ENCODE results near the gene NAA25. TPM values are rescaled to one million over a fixed set of nuclear protein-coding genes. Genes with fewer than 3 reads are reported as not detected.

Gene NAA25
- total RNA-seq, 1 donor from 2014 or later, result 22.9 TPM

DNA sequence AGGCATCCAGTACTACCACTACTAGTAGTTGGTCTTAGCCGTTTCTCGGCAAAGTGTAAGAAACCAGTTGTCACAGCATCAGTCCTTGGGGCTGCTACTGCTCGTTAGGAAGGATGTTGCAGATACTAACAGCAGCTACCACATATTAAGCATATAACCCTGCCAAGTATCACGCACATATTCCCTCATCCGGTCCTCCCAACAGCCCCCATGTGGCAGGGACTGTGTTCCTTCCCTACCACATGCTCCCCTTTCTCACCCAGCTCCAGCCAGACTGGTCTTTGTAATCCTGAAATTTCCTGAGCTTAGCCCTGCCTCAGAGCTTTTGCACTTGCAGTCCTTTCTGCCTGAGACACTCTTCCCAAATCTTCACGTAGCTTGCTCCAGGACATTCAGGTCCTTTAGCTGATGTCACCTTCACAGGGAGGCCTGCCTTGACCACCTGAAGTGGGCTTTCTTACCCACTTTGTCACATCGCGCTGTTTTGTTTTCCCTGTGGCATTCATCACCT is 87.6 kb downstream of the NAA25 start:
- Histone ChIP-seq H3K36me3 (ENCODE audit: control insufficient read depth, insufficient read depth, low read length) (peaks cover 13% of the 10 kb centered on the region), H3K4me3 (ENCODE audit: low read depth, low read length) (no peak overlapping the region), H3K27me3 (ENCODE audit: control insufficient read depth, insufficient read depth, low read length) (no peaks in the 10 kb centered on the region)
- TF ChIP-seq, protein P1, sequence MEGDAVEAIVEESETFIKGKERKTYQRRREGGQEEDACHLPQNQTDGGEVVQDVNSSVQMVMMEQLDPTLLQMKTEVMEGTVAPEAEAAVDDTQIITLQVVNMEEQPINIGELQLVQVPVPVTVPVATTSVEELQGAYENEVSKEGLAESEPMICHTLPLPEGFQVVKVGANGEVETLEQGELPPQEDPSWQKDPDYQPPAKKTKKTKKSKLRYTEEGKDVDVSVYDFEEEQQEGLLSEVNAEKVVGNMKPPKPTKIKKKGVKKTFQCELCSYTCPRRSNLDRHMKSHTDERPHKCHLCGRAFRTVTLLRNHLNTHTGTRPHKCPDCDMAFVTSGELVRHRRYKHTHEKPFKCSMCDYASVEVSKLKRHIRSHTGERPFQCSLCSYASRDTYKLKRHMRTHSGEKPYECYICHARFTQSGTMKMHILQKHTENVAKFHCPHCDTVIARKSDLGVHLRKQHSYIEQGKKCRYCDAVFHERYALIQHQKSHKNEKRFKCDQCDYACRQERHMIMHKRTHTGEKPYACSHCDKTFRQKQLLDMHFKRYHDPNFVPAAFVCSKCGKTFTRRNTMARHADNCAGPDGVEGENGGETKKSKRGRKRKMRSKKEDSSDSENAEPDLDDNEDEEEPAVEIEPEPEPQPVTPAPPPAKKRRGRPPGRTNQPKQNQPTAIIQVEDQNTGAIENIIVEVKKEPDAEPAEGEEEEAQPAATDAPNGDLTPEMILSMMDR (IDR thresholded peaks at IDR 0.05; ENCODE audit: insufficient read depth, low read length, severe bottlenecking), result no peak
- no peak for DNase-seq (ENCODE audit: low read depth)
- no peak for FAIRE-seq

DNA sequence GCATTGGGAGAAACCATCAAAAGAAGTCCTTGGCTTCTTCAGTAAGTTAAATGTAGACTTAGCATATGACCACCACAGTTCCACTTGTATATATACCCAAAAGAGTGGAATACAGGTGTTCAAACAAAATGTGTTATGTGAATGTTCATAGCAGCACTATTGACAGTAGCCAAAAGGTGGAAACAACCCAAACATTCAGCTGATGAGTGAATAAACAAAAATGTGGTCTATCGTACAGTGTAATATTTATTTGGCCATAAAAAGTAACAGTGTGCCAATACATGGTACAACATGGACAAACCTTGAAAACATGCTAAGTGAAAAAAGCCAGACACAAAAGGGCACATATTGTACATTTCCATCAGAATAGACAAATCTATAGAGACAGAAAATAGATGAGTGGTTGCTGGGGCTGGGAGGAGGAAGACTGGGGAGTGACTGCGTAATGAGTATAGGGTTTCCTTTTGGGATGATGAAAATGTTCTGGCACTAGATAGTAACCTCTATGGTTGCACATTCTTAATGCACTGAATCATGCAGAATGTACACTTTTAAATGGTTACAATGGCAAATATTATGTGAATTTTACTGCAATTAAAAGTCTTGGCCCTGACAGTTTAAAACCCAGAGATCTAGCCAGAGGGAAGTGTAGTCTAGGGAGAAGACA is 89.9 kb downstream of the NAA25 start:
- DNase-seq (ENCODE audit: low read depth), result peak; percentile 87
- Histone ChIP-seq H3K36me3 (ENCODE audit: control insufficient read depth, insufficient read depth, low read length) (peaks cover 18% of the 10 kb centered on the region), H3K4me3 (ENCODE audit: low read depth, low read length) (no peak overlapping the region), H3K27me3 (ENCODE audit: control insufficient read depth, insufficient read depth, low read length) (no peaks in the 10 kb centered on the region)
- no peak for FAIRE-seq
- TF ChIP-seq, protein P1 (IDR thresholded peaks at IDR 0.05; ENCODE audit: insufficient read depth, low read length, severe bottlenecking), result no peak

DNA sequence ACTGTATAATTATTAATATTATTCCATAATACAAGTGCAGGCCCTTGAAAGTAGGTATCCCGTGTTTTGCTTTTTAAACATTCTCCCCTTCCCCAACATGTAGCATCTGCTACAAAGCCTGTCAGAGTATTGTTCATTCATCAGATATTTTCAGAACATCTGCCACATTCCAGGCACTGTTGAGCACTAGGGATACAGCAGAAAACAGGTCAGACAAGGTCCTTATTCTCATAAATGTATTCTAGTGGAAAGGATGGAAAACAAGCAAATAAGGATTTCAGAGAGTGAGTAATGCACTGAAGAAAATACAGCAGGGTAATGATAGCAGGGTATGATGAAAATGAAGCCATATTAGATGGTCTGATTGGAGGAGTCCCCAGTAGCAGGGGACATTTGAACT is 91.5 kb downstream of the NAA25 start:
- no peaks in the 10 kb centered on the region for H3K27me3 ChIP-seq (ENCODE audit: control insufficient read depth, insufficient read depth, low read length)
- DNase-seq (ENCODE audit: low read depth) (no peak), FAIRE-seq (no peak)
- peaks cover 15% of the 10 kb centered on the region for H3K36me3 ChIP-seq (ENCODE audit: control insufficient read depth, insufficient read depth, low read length)
- H3K4me3 ChIP-seq (ENCODE audit: low read depth, low read length), result no peak overlapping the region
- TF ChIP-seq, protein P1 (IDR thresholded peaks at IDR 0.05; ENCODE audit: insufficient read depth, low read length, severe bottlenecking), result no peak

DNA sequence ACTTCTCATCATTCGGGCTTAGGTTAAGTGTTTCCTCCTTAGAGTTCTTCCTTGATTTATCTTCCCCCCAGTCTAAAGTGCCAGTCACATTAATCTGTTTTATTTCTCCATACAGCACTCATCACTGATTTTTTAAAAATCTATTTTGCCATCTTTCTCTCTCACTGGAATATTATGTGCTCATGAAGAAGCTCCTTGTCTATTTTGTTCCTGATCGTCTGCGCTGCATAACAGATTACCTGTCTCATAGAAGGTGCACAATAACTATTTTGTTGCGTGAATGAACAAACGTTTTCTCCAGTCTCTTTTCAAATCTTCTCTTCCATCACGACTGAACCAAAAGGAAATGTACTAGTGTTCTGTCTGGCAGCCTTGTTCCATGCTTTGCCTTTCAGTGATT is 92.6 kb downstream of the NAA25 start:
- H3K27me3 ChIP-seq (ENCODE audit: control insufficient read depth, insufficient read depth, low read length), result no peaks in the 10 kb centered on the region
- TF ChIP-seq, protein P1 (IDR thresholded peaks at IDR 0.05; ENCODE audit: insufficient read depth, low read length, severe bottlenecking), result no peak
- H3K4me3 ChIP-seq (ENCODE audit: low read depth, low read length), result no peak overlapping the region
- H3K36me3 ChIP-seq (ENCODE audit: control insufficient read depth, insufficient read depth, low read length), result peaks cover 12% of the 10 kb centered on the region
- DNase-seq (ENCODE audit: low read depth) (no peak), FAIRE-seq (no peak)

DNA sequence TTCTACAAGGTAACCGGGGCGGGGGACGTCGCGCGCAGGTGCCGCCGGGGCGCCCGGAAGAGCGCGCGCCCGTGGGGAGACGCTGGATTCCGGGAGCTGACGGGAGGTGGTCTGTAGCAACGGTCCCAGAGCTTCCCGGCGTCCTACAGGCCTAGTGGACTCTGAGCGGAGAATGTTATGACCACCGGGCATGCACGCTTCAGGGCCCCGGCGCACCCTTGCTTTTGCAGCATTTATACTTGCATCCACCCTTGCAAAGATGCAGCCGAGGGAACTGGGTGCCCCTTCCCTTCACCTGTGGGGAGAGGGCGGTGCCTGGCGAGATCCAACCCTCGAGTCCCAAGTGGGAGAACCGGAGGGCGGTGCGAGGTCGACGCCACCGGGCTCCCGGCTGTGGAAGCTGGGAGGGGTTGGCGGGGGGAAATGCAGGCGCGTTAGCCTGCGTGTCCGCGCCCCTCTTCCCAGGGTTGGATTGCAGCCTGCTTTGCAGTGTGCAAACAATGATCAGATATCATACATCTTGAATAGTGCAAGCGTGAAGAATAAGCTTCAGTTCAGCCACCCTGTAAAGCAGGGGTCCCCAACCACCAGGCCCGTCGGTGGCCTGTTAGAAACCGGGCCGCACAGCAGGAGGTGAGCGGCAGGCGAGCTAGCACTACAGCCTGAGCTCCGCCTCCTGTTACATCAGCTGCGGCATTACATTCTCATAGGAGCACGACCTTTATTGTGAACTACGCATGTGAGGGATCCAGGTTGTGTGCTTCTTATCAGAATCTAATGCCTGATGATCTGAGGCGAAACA is 94.8 kb downstream of the NAA25 start:
- peaks cover 6% of the 10 kb centered on the region for H3K36me3 ChIP-seq (ENCODE audit: control insufficient read depth, insufficient read depth, low read length)
- FAIRE-seq (no peak), DNase-seq (ENCODE audit: low read depth) (peak; percentile 74)
- TF ChIP-seq, protein P1 (IDR thresholded peaks at IDR 0.05; ENCODE audit: insufficient read depth, low read length, severe bottlenecking), result no peak
- no peaks in the 10 kb centered on the region for H3K27me3 ChIP-seq (ENCODE audit: control insufficient read depth, insufficient read depth, low read length)
- peak overlapping the region; percentile 78 for H3K4me3 ChIP-seq (ENCODE audit: low read depth, low read length)
